Measurements from ENCODE around the gene RFNG. TPM values are rescaled to one million over a fixed set of nuclear protein-coding genes. Genes with fewer than 3 reads are reported as not detected.

RFNG gene
- total and polyA plus RNA-seq, 2 of the 4 experiments (the other 2 are of a cell fraction): 6.8 to 47.3 TPM

GRCh38 chr17:82037092-82037888 is 14.3 kb downstream of the RFNG start, which contains the start of gene DCXR:
TSS of gene DCXR (minus strand) at chr17:82037697. CDS start at chr17:82037682, 15 bp downstream.
- Histone ChIP-seq H3K9me1 (ENCODE audit: insufficient read depth, low read length) (0 out of 2 replicates have a peak, but pooled peaks cover 7% of the 10 kb centered on the region), H3K4ac (ENCODE audit: low read depth, low read length) (peak within 1 kb of the TSS; percentile 22), H4K20me1 (ENCODE audit: insufficient read depth, low read length) (peaks cover 5% of the 10 kb centered on the region), H3K56ac (ENCODE audit: extremely low read depth, insufficient read depth, low read length) (peak within 1 kb of the TSS; percentile 48; the same call in 1 of the 2 replicates), H2BK5ac (ENCODE audit: low read depth, low read length, poor library complexity, severe bottlenecking) (peak within 1 kb of the TSS; percentile 79), H3K4me2 (ENCODE audit: low read depth, low read length) (peak within 1 kb of the TSS; percentile 97), H3K9ac (ENCODE audit: low read depth, low read length) (peak within 1 kb of the TSS; percentile 61), H3K27ac (ENCODE audit: insufficient read depth, low read length) (peak within 1 kb of the TSS; percentile 65), H3K36me3 (ENCODE audit: control insufficient read depth, insufficient read depth, low read length) (no peaks in the 10 kb centered on the region), H2BK15ac (ENCODE audit: low read depth, low read length) (no peak within 1 kb of the TSS), H3K14ac (replicated peaks; ENCODE audit: low read depth, low read length) (peak within 1 kb of the TSS; percentile 72; the same call in 1 of the 2 replicates), H3K27me3 (ENCODE audit: control insufficient read depth, insufficient read depth, low read length) (no peaks in the 10 kb centered on the region), H3K9me3 (ENCODE audit: control insufficient read depth, insufficient read depth, low read length) (no peaks in the 10 kb centered on the region), H3K18ac (ENCODE audit: low read depth, low read length) (no peak within 1 kb of the TSS), H4K5ac (ENCODE audit: low read depth, low read length) (no peak within 1 kb of the TSS; the same call in 1 of the 2 replicates), H3K4me1 (ENCODE audit: control insufficient read depth, insufficient read depth, low read length) (peaks cover 7% of the 10 kb centered on the region), H2BK120ac (ENCODE audit: low read depth, low read length) (no peak within 1 kb of the TSS), H3K4me3 (ENCODE audit: insufficient read depth, low read depth, low read length) (peak within 1 kb of the TSS; percentile 54), H2AFZ (replicated peaks; ENCODE audit: low read length, poor library complexity) (peak within 1 kb of the TSS; percentile 96), H3K79me1 (ENCODE audit: low read depth in 1 of 2, low read length in 2 of 2) (peaks cover 7 to 12% of the 10 kb centered on the region in 2 experiments), H2AK5ac (ENCODE audit: low read depth, low read length) (peak within 1 kb of the TSS; percentile 33; the same call in 1 of the 2 replicates), H4K8ac (ENCODE audit: low read depth in 2 of 2, low read length in 2 of 2) (peak within 1 kb of the TSS in 1 of 2 experiments; percentile 78; a peak in 2 of 4 replicates), H4K91ac (ENCODE audit: insufficient read depth, low read depth, low read length) (no peak within 1 kb of the TSS), H2BK20ac (ENCODE audit: low read depth, low read length) (no peak within 1 kb of the TSS), H2AK9ac (replicated peaks; ENCODE audit: low read depth, low read length, poor library complexity) (peak within 1 kb of the TSS; percentile 97), H3K23ac (ENCODE audit: low read depth, low read length) (peak within 1 kb of the TSS; percentile 33; the same call in 1 of the 2 replicates)
- TF ChIP-seq RFX5 (IDR thresholded peaks at IDR 0.05; ENCODE audit: low read depth, low read length) (no peak), MXI1 (IDR thresholded peaks at IDR 0.05; ENCODE audit: borderline replicate concordance, low read depth, low read length) (peak; percentile 54; the same call in 1 of the 2 replicates), BHLHE40 (IDR thresholded peaks at IDR 0.05; ENCODE audit: low read depth, low read length) (peak; percentile 43; the same call in 1 of the 2 replicates), POLR2A (IDR thresholded peaks at IDR 0.05; ENCODE audit: low read depth, low read length) (peak; percentile 60), FOS (IDR thresholded peaks at IDR 0.05; ENCODE audit: low read depth, low read length) (no peak), RAD21 (IDR thresholded peaks at IDR 0.05; ENCODE audit: low read length) (peak; percentile 35; the same call in 1 of the 2 replicates), CHD1 (IDR thresholded peaks at IDR 0.05; ENCODE audit: low read depth, low read length) (no peak), CEBPB (IDR thresholded peaks at IDR 0.05; ENCODE audit: low read depth, low read length) (no peak), SMC3 (IDR thresholded peaks at IDR 0.05; ENCODE audit: low read depth, low read length) (0 out of 2 replicates have a peak, but pooled peaks have one; percentile 5), MAZ (IDR thresholded peaks at IDR 0.05; ENCODE audit: borderline replicate concordance, low read depth, low read length) (peak; percentile 66; the same call in 1 of the 2 replicates)
- TF ChIP-seq, protein P1, sequence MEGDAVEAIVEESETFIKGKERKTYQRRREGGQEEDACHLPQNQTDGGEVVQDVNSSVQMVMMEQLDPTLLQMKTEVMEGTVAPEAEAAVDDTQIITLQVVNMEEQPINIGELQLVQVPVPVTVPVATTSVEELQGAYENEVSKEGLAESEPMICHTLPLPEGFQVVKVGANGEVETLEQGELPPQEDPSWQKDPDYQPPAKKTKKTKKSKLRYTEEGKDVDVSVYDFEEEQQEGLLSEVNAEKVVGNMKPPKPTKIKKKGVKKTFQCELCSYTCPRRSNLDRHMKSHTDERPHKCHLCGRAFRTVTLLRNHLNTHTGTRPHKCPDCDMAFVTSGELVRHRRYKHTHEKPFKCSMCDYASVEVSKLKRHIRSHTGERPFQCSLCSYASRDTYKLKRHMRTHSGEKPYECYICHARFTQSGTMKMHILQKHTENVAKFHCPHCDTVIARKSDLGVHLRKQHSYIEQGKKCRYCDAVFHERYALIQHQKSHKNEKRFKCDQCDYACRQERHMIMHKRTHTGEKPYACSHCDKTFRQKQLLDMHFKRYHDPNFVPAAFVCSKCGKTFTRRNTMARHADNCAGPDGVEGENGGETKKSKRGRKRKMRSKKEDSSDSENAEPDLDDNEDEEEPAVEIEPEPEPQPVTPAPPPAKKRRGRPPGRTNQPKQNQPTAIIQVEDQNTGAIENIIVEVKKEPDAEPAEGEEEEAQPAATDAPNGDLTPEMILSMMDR (conservative IDR thresholded peaks at IDR 0.05; ENCODE audit: low read depth, low read length): peak; percentile 87
- TF ChIP-seq, protein P2, sequence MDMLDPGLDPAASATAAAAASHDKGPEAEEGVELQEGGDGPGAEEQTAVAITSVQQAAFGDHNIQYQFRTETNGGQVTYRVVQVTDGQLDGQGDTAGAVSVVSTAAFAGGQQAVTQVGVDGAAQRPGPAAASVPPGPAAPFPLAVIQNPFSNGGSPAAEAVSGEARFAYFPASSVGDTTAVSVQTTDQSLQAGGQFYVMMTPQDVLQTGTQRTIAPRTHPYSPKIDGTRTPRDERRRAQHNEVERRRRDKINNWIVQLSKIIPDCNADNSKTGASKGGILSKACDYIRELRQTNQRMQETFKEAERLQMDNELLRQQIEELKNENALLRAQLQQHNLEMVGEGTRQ (IDR thresholded peaks at IDR 0.05; ENCODE audit: low read depth, low read length): no peak
- peak; percentile 90 for DNase-seq
- ChIA-PET CTCF (interaction anchor here (0.5 to 1.7 kb wide), 4 partner anchors 14 to 78 kb away, joined by 3 to 7 read pairs (median 4); partner anchors contain the start of genes CENPX and LRRC45), POLR2A (ENCODE audit: unreplicated experiment) (interaction anchor here (0.6 kb wide), 1 partner anchor 61 kb away, joined by 4 read pairs; the partner anchor contains the start of gene FASN)
- in situ Hi-C loops (cut with MboI; ENCODE audit: low sequenced_read_pairs): no loop called here
- peak; percentile 98 for ATAC-seq (ENCODE audit: low read depth)
- intact Hi-C loops (cut with micrococcal nuclease): loop anchor here (2.0 to 10.0 kb wide), 2 partner anchors 62 to 288 kb away; partner anchors contain the start of gene FASN
- 0% methylated on average over 47 of the region's 92 CpGs; no CpG with 5 or more reads in 1 of the 2 experiments for WGBS, 2 experiments (ENCODE audit: extremely low coverage in 2 of 2, insufficient read length in 1 of 2)
- dilution Hi-C loops (cut with HindIII; ENCODE audit: low sequenced_read_pairs, unreplicated experiment): no loop called here
- BruUV-seq (replicated peaks): no TSS peak
